Dermis microvascular lymphatic vessel endothelial cell (primary cell): Measurements from ENCODE around the gene ZDHHC11. TPM values are rescaled to one million over a fixed set of nuclear protein-coding genes. Genes with fewer than 3 reads are reported as not detected.
"Not testable (repeated sequence)": the region's sequence is repeated elsewhere in the genome, so short reads cannot be mapped to it uniquely, and the experiment has no call there.

Experiments used
- DNase-seq, 2 donors: peaks; one replicate each; pipeline versions ENCODE4 v3.0.0 to v3.0.0-alpha.2; 2010; ENCODE audit warnings: low read depth in 2 of 2
- total RNA-seq: library from RNA; depleted of rRNA; stranded (reverse); fragments of >200 nt; gene quantifications from 2 replicates; pipeline ENCODE4 v1.2.1, GENCODE V29; 2014

Gene ZDHHC11
- total RNA-seq, 1 donor from 2014 or later: 0.26 TPM

GRCh38 chr5:761854-762710, 88.7 kb downstream of the ZDHHC11 start:
- DNase-seq: no peak

GRCh38 chr5:761059-761771, 89.6 kb downstream of the ZDHHC11 start:
- no peak for DNase-seq

- no peak for DNase-seq
Observed at GRCh38 chr5:760363-761058, 90.3 kb downstream of the ZDHHC11 start.

GRCh38 chr5:759781-760362, 90.9 kb downstream of the ZDHHC11 start:
- DNase-seq: no peak

- DNase-seq: peak in 1 of 2 donors; percentile 22
Observed at GRCh38 chr5:759111-759751, 91.6 kb downstream of the ZDHHC11 start.

GRCh38 chr5:758698-759053, 92.1 kb downstream of the ZDHHC11 start:
- no peak for DNase-seq

GRCh38 chr5:757931-758697, 92.7 kb downstream of the ZDHHC11 start:
- peak in 1 of 2 donors; percentile 14 for DNase-seq

- no peak for DNase-seq
Observed at GRCh38 chr5:757346-757930, 93.3 kb downstream of the ZDHHC11 start.

- no peak for DNase-seq
Observed at GRCh38 chr5:756865-757345, 93.9 kb downstream of the ZDHHC11 start.

- no peak for DNase-seq
Observed at GRCh38 chr5:756171-756570, 94.6 kb downstream of the ZDHHC11 start.

- DNase-seq: not testable (repeated sequence)
Observed at GRCh38 chr5:754143-754632, 96.6 kb downstream of the ZDHHC11 start.

GRCh38 chr5:753567-754142, 97.1 kb downstream of the ZDHHC11 start:
- not testable (repeated sequence) for DNase-seq

GRCh38 chr5:752532-753115, 98.2 kb downstream of the ZDHHC11 start:
- DNase-seq: not testable (repeated sequence)

- not testable (repeated sequence) for DNase-seq
Observed at GRCh38 chr5:751992-752391, 98.8 kb downstream of the ZDHHC11 start.

- DNase-seq: no peak
Observed at GRCh38 chr5:751496-751895, 99.3 kb downstream of the ZDHHC11 start.

GRCh38 chr5:750226-750625, 100.6 kb downstream of the ZDHHC11 start:
- not testable (repeated sequence) for DNase-seq

- no peak for DNase-seq
Observed at GRCh38 chr5:749101-749670, 101.6 kb downstream of the ZDHHC11 start.
